ENCODE measurements around the gene RAX. TPM values are rescaled to one million over a fixed set of nuclear protein-coding genes. Genes with fewer than 3 reads are reported as not detected.

Gene RAX
- total RNA-seq: not detected in 2 replicates

GRCh38 chr18:59272891-59273758, at the start of gene RAX:
Gene RAX, minus strand, starts transcription at chr18:59273454. Its CDS starts 248 bp downstream, at chr18:59273206.

DNA sequence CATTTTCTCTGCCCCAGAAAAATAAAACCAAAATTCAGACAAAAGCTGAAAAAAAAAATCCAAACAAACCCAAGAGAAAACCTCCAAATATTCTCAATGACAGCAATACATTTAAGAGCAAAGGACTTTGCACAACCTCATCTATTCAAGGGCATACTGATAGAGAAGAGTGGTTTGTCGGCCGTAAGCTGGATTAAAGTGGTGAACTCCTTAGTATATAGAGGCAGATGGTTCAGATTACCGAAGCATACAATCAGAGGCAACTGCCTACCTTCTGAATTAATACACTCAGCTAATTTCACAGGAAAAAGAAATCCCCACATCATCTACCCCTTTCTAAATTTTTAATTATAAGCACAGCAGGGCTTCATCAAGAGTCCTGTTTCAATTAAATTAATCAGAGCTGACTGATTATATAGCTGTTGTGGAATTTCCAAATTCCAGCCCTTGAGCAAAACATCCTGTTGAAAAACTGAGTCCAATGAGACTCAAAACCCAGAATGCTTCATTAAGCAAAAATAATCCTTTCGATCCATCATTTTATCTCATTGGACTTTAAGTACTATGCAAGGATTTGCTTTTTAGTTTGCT, 45.3 kb upstream of the RAX start, which contains the start of gene CPLX4:
TSS of gene CPLX4 (minus strand) at position 190 of the 591 bp plus-strand sequence. CDS start at position 3, 187 bp downstream.

GRCh38 chr18:59219672-59220163, 53.5 kb downstream of the RAX start, which contains the start of gene GRP:
Gene GRP, plus strand, starts transcription at chr18:59220158. Its CDS starts 108 bp downstream, at chr18:59220266.

Other genes starting within 250 kb of the RAX start
- gene SEC11C, start 133.6 kb downstream of the RAX start, total RNA-seq: 15.5 and 26.8 TPM in 2 replicates
- not detected in 2 replicates for gene GRP, start 53.3 kb downstream of the RAX start, total RNA-seq
- not detected in 2 replicates for gene CPLX4, start 45.2 kb upstream of the RAX start, total RNA-seq
- 158 and 181 TPM in 2 replicates for gene LMAN1, start 85.8 kb upstream of the RAX start, total RNA-seq

Data from aortic smooth muscle cell (primary cell).